Heart left ventricle (tissue), 13 donors: Measurements from ENCODE around the gene HNRNPC.

ENCODE experiments used
- POLR2A ChIP-seq, 2 donors: fragments of 450-650 bp; IDR thresholded peaks; one replicate each; pipeline ENCODE4 v1.6.1; 2017; ENCODE audit warnings: antibody characterized with exemption in 2 of 2, mild to moderate bottlenecking in 2 of 2, moderate library complexity in 2 of 2
- TF ChIP-seq, protein P1 (sequence below), 12 donors: fragments of 200-600 bp; sonication (generic) in 4 of 12; IDR thresholded peaks; one replicate each; pipeline versions ENCODE4 v1.5.0 to v1.8.0; 2018 to 2022; ENCODE audit warnings: antibody characterized with exemption in 12 of 12, mild to moderate bottlenecking in 5 of 12
- donor health status: ischemic (EF 13 %, LVEDD 7.1; RV severe dilation, severe dysfunction).
- donor health status: DM: no; HTN: yes; CAD: no.
- donor health status: DM: no; HTN: no; CAD: no.
- donor health status: ischemic (EF 25% LVEDD 6.9; RV normal size, moderate dysfunction).
- donor health status: ischemic (EF 25% LVEDD 5.7; RV mildly dilated, moderate dysfunction).
- donor health status: ischemic (EF 35%, LVEDD 5.7; RV mildly dilated, moderate dysfunction).
- donor health status: nonischemic (EF 11% LVEDD 7.7; RV severe dilation, severe dysfunction).
- donor health status: DM: yes; HTN: yes; CAD: no.
- donor health status: PGD.
- donor health status: ischemic (EF 29% LVEDD 5.4; RV normal size, mild dysfunction).
- donor health status: nonischemic (EF 23%, LVEDD 6.1; RV moderate dilation, normal function).

- TF ChIP-seq, protein P1, sequence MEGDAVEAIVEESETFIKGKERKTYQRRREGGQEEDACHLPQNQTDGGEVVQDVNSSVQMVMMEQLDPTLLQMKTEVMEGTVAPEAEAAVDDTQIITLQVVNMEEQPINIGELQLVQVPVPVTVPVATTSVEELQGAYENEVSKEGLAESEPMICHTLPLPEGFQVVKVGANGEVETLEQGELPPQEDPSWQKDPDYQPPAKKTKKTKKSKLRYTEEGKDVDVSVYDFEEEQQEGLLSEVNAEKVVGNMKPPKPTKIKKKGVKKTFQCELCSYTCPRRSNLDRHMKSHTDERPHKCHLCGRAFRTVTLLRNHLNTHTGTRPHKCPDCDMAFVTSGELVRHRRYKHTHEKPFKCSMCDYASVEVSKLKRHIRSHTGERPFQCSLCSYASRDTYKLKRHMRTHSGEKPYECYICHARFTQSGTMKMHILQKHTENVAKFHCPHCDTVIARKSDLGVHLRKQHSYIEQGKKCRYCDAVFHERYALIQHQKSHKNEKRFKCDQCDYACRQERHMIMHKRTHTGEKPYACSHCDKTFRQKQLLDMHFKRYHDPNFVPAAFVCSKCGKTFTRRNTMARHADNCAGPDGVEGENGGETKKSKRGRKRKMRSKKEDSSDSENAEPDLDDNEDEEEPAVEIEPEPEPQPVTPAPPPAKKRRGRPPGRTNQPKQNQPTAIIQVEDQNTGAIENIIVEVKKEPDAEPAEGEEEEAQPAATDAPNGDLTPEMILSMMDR (IDR thresholded peaks at IDR 0.05), result no peak
- no peak for TF ChIP-seq POLR2A (IDR thresholded peaks at IDR 0.05)
Measured at GRCh38 chr14:21169573-21169972, 99.7 kb downstream of the HNRNPC start.
